HepG2 (cell line): Measurements from ENCODE around the gene SWSAP1. TPM values are rescaled to one million over a fixed set of nuclear protein-coding genes. Genes with fewer than 3 reads are reported as not detected.
A peak's percentile ranks its signal among the peaks of the same experiment; 100 is the strongest.

Experiments used
- ARID4A ChIP-seq: sonication (generic); formaldehyde crosslinking; IDR thresholded peaks from 2 replicates; pipeline ENCODE4 v1.5.0; 2020; ENCODE audit warnings: mild to moderate bottlenecking, missing genetic modification reagents, borderline replicate concordance
- CC2D1A ChIP-seq: sonication (generic); formaldehyde crosslinking; IDR thresholded peaks from 2 replicates; pipeline ENCODE4 v1.8.1; 2023; ENCODE audit warnings: mild to moderate bottlenecking, missing genetic modification reagents
- GRHL1 ChIP-seq: sonication (generic); formaldehyde crosslinking; conservative IDR thresholded peaks from 2 replicates; pipeline ENCODE4 v1.8.0; 2022; ENCODE audit warnings: missing genetic modification reagents
- HOMEZ ChIP-seq: IDR thresholded peaks from 2 replicates; pipeline ENCODE4 v1.6.1; 2016; ENCODE audit warnings: low read depth
- MXD4 ChIP-seq: IDR thresholded peaks from 2 replicates; pipeline ENCODE4 v1.6.1; 2016; ENCODE audit warnings: mild to moderate bottlenecking, missing biosample characterization, missing genetic modification reagents
- NR2F2 ChIP-seq: IDR thresholded peaks from 2 replicates; pipeline ENCODE4 v1.6.1; 2012; ENCODE audit warnings: low read depth, inconsistent platforms, borderline replicate concordance
- TEAD3 ChIP-seq: optimal IDR thresholded peaks from 2 replicates; pipeline ENCODE3; 2016; ENCODE audit warnings: borderline replicate concordance
- ZHX2 ChIP-seq, 2 experiments: sonication (generic) in 1 of 2; formaldehyde crosslinking in 1 of 2; IDR thresholded peaks; 2 replicates each; pipeline versions ENCODE4 v1.6.1 to v1.9.0; 2014 to 2022; ENCODE audit warnings: antibody characterized with exemption in 1 of 2, borderline replicate concordance in 1 of 2, inconsistent platforms in 1 of 2, low read depth in 1 of 2, missing genetic modification reagents in 1 of 2
- ZNF12 ChIP-seq: sonication (generic); formaldehyde crosslinking; IDR thresholded peaks from 2 replicates; pipeline ENCODE4 v1.5.0; 2020; ENCODE audit warnings: missing genetic modification reagents
- ZNF737 ChIP-seq: sonication (generic); formaldehyde crosslinking; IDR thresholded peaks from 2 replicates; pipeline ENCODE4 v1.5.0; 2020; ENCODE audit warnings: missing genetic modification reagents, mild to moderate bottlenecking, borderline replicate concordance
- polyA plus RNA-seq, 8 experiments: library from polyadenylated mRNA; depleted of rRNA in 3 of 8; stranded (reverse) in 7 of 8; unstranded in 1 of 8; fragments of >200 nt; fragmentation: Illumina TruSeq in 4 of 8; extraction: Trizol in 4 of 8; gene quantifications; 2 replicates each; pipeline versions ENCODE4 v1.2.1 to v1.2.3, GENCODE V29; 2011 to 2016; ENCODE audit warnings: low read depth in 4 of 8, missing spikeins in 1 of 8, mixed read lengths in 1 of 8; ENCODE audit not compliant: insufficient read depth in 1 of 8
- total RNA-seq, 5 experiments: library from RNA; depleted of rRNA; stranded (reverse); fragments of >200 nt; fragmentation: Illumina TruSeq; extraction: Trizol; gene quantifications; 2 replicates each; pipeline ENCODE4 v1.2.3, GENCODE V29; 2016; ENCODE audit warnings: low read depth in 1 of 5

SWSAP1 gene
- total and polyA plus RNA-seq, 2 of the 13 experiments (the other 11 are each of a cell fraction or from before 2014, with no cell fraction given): 2.7 to 3.3 TPM

- TF ChIP-seq ARID4A (CRISPR knock-in tag): peak; percentile 42; the same call in 1 of the 2 replicates
- TF ChIP-seq GRHL1 (CRISPR knock-in tag): no peak
- no peak for TF ChIP-seq HOMEZ (CRISPR knock-in tag)
- 0 out of 2 replicates have a peak, but pooled peaks have one; percentile 34 for TF ChIP-seq NR2F2
- TF ChIP-seq ZNF737 (CRISPR knock-in tag): no peak
- no peak for TF ChIP-seq CC2D1A (CRISPR knock-in tag)
- TF ChIP-seq ZHX2 (IDR thresholded peaks at IDR 0.05; ENCODE audit: low read depth): no peak
- TF ChIP-seq ZHX2 (CRISPR knock-in tag; IDR thresholded peaks at IDR 0.05; ENCODE audit: borderline replicate concordance): no peak
- peak; percentile 19 for TF ChIP-seq TEAD3 (CRISPR knock-in tag)
- no peak for TF ChIP-seq MXD4
- 0 out of 2 replicates have a peak, but pooled peaks have one; percentile 17 for TF ChIP-seq ZNF12 (CRISPR knock-in tag)
Measured at GRCh38 chr19:11375143-11375948, 880 bp downstream of the SWSAP1 start (continued).
